Skin of body (tissue), 3 donors: ENCODE results near the gene ACTA2. TPM values are rescaled to one million over a fixed set of nuclear protein-coding genes. Genes with fewer than 3 reads are reported as not detected.

Experiments
- DNase-seq: peaks from one replicate; lab custom pipeline; 2025; lab: John Stamatoyannopoulos, UW
- small RNA-seq: library from RNA; depleted of rRNA; stranded (forward); fragments of <200 nt; gene quantifications from one replicate; pipeline ENCODE3, GENCODE V24; 2014; ENCODE audit warnings: low replicate concordance
- total RNA-seq: library from RNA; depleted of rRNA; stranded (reverse); fragments of >200 nt; gene quantifications from one replicate; pipeline ENCODE4 v1.2.3, GENCODE V29; 2014

ACTA2 gene
- total RNA-seq, 1 donor from 2014 or later, result 222 TPM

DNA sequence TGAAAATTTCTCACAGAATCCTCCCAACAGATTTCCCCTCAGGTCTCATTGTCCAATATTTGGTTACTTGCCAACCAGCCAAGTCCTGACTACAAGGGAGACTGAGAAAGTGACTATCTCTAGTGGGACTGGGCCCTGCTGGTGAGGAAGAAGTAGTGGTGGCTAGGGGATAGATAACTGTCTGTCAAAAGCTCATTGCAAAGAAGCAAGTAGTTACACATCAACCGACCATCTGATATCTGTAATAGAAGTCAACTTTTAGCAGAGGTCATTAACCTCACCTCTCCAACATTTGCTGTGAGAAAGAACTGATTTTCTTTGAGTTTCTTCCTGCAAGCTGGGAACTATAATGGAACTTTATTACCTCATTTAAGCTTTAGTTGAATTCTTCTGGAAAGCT, 57.3 kb downstream of the ACTA2 start:
- DNase-seq, result no peak

DNA sequence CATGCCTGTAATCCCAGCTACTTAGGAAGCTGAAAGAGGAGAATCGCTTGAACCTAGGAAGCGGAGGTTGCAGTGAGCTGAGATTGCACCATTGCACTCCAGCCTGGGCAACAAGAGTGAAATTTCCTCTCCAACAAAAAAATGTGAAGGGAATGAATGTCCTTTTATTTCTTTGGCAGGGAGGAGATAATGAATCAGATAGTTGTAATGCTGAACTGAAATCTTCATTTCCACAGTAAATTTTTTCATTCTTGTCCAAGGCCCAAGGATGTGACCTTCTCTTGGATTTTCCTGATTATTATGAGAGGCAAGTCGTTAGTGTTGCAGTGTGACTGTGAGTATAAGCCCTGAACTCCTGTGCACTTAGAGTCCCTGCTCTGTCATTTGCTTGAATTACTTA, 59.0 kb downstream of the ACTA2 start:
- no peak for DNase-seq

DNA sequence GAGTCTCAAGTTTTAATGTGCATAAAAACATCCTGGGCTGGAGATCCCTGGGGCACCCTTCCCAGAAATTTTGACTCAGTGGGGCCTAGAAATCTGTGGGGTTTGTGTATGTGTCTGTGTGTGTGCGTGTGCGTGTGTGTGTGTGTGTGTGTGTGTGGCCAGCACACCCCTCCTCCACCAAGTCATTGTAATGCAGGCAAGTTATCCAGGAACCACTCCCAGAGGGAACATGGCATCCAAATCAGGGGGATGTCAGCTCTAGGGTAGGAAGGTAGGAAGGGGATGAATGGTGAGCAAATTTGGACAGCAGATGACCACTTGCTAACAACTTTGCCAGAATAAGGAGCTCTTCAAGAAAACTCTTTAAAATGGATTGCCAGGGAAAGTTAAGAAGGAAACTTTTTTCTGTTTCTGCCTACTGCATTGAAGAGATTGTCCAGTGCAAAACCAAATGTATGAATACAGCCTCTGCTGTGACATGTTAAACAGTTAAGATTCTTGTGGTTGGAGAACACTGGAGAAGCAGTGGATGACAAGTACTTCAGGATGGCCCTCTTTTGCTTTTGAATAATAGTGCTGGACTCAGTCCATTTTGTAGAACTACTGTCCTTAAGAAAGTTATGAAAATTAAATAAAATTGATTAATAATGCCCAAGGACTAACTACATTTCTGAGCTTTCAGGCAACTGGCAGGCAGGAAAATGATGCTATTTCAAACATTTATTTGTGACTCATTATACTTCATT, 60.2 kb downstream of the ACTA2 start:
- no peak for DNase-seq

DNA sequence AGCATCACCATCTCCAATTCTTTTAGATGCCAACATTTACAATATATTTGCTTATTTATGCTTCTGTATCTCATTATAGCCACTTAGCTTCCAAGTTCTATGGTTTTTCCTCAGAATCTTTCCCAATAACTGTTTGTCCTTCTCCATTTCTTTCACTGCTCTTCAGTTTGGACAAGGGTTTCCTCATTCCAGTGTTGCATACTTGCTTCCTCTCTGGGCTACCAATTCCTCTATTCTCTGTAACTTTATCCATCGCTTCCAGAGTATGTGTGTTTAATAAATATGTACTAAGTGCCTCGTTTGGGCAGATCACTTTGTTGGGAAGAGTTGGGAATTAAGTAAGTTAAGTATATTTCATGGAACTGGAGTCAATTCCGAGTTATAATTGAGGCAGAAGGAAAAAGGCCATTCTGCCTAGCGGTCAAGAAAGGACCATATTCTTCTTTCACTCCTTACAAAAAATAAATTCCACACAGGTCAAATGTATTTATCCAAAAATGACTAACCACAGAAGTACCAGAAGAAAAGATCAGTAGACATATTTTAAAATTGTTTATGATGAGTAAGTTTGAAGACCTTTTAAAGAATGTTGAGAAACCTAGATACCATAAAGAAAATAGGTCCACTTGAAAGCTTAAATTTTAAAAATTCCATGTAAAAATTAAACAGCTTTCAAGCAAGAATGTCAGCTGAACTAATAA, 61.7 kb downstream of the ACTA2 start:
- DNase-seq, result no peak

DNA sequence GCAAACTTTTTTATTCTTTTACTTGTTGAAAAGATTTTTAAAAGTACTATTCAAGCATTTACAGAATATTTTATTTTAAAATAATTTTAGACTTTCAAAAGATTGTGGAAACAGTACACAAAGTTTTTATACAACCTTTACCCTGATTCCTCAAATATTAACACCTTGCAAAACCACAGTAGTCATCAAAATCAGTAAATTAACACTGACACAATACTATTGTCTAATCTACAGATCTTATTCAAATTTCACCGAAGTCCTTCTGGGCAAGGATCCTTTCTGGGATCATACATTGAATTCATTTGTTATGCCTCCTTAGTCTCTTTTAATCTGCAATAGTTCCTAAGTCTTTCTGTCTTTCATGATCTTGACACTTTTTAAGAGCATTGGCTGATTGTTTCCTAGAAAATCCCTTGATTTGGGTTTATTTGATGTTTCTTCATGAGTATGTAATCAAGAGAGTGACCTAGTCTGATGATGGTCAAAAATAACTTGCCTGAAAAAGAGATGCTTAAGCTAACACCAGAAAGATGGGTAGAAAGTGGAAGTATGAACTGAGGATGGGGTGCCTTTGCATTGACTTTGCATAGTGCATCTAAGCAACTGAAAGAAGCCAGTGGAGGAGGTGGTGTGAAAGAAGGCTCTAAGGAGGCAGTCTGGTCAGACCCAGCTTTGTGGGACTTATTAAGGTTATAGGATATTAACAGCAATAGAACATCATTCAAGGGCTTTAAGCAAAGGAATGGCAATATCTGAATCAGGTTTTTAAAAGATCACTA, 62.8 kb downstream of the ACTA2 start:
- no peak for DNase-seq

DNA sequence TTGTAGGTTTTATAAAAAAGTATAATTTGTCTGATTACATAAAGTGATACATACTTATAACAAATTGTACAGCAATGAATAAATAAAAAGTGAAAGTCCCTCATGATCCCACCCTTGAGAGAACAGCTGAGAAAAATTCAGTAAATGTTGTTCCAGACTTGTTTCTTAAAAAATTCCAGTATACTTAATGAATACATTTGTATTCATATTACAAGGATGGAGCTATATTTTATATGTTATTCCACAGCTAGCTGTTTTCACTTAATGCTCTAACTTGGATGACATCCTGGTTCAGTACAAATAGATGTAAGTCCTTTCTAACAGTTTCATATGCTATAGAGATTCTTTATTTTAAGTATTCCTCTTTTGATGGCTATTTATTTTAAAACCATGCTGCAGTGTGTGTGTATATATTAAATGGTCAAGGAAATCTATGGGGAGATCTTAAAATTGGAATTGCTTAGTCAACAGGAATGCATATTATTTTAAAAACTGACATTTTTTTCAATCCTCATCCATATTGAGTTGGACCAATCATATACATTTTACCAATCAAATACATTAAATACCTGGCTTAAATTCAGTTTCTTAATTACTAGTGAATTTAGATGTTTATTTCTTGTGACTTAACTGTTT, 63.6 kb downstream of the ACTA2 start:
- no peak for DNase-seq

DNA sequence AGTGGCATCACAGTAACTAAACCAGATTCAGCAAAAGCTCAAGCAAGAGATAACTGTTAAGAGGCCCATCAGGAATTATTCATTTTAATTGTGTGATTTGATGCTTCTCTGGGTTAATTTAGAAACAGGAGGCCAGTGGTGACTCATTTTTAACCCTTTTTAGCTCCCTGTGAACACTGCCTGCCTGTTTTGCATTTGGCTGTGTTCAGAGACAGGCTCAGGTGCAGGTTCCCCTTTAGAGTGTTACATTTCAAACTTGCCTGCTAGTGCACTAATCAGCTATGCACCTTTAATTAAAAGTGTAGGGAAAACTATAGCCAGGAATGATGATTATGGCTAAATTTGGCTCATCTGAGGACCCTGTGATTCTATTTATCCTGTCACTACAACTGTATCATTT, 66.0 kb downstream of the ACTA2 start:
- DNase-seq, result no peak

Small RNA genes lying within 50 kb of the gene (small RNA-seq; reads per million reads assigned to genes)
- not detected for gene RF02116

Other genes starting within 250 kb of the ACTA2 start
- gene LIPK, start 246.5 kb downstream of the ACTA2 start, total RNA-seq, result 10.6 TPM
- gene LIPN, start 192.8 kb downstream of the ACTA2 start, total RNA-seq, result 8.2 TPM
- 17.1 TPM for gene LIPM, start 150.0 kb downstream of the ACTA2 start, total RNA-seq
- 14.9 TPM for gene ANKRD22, start 100.9 kb downstream of the ACTA2 start, total RNA-seq
- gene STAMBPL1, start 72.5 kb downstream of the ACTA2 start, total RNA-seq, result 16.9 TPM
- gene FAS, start 38.0 kb upstream of the ACTA2 start, total RNA-seq, result 28.6 TPM